Measurements from ENCODE around the gene BCL11A.

Gene BCL11A

DNA sequence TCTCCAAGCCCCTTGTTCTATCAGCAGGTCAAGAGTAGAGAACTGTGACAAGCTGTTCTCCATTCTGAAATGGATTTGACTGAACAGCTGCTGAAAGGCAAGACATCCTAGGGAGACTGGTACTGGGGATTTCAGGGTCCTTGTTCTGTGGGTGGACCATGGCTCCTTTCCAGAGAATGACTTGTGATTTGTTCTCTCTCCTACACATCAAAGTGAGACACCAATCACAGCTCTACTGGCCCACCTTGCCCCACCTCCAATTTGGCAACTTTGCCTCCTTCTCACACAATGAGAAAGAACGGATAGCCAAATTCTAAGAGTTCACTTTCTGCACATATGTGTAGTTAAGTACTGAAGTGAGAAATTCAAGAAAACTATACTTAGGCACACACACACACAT, 67.4 kb downstream of the BCL11A start:
- no peak for DNase-seq (ENCODE audit: low read depth in 2 of 2)

DNA sequence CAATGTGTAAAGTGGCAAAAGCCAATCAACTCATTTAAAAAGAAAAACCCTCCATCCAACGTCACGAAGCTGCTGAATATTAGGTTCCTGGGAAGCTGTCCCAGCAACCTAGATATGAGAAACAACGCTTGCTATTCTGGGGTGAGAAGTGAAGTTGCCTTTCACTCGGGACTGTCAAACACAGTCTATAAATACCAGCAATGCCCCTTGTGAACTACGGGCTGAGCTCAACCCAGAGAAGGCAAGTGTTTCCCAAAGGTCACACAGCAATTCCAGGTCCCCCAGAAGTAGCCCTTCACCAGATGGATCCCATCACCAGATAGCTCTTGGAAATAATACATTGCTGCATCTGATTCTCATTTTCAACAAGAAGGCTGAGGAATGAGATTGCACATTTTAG, 67.9 kb downstream of the BCL11A start:
- no peak for DNase-seq (ENCODE audit: low read depth in 2 of 2)

DNA sequence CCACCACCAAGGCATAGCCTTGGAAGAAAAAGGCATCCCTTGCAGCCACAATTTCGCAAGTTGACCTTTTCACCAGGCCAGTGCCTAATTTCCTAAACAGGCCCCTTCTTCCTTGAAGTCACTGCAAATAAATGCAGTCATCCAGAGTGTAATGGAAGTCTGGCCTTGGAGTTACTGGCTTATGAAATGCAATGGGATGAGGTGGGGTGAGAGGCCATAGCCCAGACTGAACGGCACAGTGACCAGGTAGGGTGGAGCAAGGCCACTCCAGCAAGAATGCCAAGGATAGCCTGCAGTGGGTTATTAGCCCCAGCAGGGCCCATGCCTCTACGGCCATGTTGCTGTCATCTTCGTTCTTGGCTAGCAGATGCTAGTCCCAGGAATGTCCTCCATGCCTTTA, 68.4 kb downstream of the BCL11A start:
- DNase-seq (ENCODE audit: low read depth in 2 of 2), result no peak

DNA sequence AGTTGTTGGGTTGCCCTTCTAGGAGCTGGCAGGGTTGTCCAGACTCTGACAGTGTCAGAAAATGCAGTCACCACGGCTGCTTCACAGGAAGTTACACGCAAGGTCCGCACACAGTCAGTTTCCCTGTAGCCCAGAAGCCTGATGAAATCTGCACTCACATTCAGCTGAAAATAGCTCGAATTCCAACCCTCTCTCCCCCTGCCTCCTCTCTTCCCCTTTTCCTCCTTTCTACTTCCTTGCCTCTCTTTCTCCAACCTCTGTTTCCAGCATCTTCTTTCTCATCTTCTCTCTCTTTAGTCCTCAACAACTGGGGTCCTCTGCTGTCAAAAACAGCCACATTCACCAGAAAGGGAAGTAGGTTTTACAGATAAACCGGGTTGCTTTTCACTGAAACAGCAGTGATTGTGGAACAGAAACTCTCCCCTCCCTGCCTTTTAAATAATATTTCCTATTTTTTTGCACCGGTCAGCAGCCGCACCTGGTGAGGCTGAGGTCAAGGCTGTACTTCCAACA, 69.3 kb downstream of the BCL11A start:
- DNase-seq (ENCODE audit: low read depth in 2 of 2), result no peak

DNA sequence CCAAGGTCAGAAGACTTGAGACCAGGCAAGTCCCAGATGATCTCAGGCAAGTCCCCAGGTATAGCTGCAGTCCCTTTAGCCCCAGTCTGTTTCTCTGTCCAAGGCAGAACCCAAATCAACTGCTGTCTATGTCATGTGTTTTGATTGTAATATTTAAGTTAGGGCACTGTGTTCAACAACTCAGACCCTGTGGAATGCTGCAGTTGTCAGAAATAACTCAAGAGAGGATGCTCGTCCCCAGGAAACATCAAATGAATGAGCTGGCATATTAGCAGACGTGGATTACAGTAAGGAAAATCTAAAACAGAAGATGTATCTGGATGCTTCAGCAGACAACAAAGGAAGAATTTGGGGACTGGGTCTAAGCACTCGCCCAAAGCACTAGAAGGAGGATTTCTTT, 70.1 kb downstream of the BCL11A start:
- DNase-seq (ENCODE audit: low read depth in 2 of 2), result no peak

GRCh38 chr2:60482222-60482621, 71.2 kb downstream of the BCL11A start:
- no peak for DNase-seq (ENCODE audit: low read depth in 2 of 2)

- DNase-seq (ENCODE audit: low read depth in 2 of 2), result no peak
Measured at GRCh38 chr2:60481257-60481656, 72.2 kb downstream of the BCL11A start.

GRCh38 chr2:60480089-60480773, 73.2 kb downstream of the BCL11A start:
- no peak for DNase-seq (ENCODE audit: low read depth in 2 of 2)

DNA sequence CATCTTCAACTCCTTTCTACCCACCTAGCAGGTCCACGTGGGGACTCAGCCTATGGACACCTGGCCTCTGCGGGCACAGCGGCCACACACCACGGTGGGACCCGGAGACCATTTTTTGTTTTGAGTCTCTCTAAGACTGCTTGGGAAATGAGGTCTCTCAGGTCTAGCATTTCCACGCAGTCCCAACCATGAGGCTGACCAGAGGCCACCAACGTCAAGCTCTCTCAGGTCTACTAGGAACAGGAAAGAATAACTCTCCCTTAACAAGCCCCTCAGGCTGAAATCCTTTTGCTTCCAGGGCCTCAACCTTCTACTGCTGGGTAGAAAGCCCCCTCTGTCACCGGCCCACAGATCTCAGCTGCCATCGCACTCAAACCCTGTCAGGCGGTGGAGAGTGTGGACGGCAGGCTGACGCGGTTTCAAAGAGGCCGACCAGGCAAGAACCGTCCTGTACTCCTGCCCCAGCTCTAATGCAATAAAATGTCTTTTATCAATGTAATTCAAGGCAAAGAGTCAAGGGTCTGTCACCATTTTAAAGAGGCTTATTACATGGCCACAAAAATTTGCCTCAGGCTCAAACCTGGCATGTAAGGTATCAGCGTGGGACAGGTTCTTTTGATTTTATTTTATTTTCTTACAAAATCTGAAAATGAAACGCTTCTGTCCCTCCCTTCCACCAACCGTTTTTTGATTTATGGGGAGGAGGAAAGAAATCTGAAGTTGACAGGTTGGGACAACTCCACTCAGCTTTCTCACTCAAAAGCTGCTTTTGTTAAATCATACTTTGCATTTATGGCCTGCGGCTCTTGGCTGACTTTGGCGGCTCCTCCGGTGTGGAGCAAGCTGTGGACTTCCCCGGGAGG, 74.0 kb downstream of the BCL11A start:
- DNase-seq (ENCODE audit: low read depth in 2 of 2), result no peak

GRCh38 chr2:60478660-60479059, 74.8 kb downstream of the BCL11A start:
- DNase-seq (ENCODE audit: low read depth in 2 of 2), result no peak

- DNase-seq (ENCODE audit: low read depth in 2 of 2), result no peak
Measured at GRCh38 chr2:60476206-60476954, 77.1 kb downstream of the BCL11A start.

GRCh38 chr2:60475123-60475830, 78.2 kb downstream of the BCL11A start:
- no peak for DNase-seq (ENCODE audit: low read depth in 2 of 2)

DNA sequence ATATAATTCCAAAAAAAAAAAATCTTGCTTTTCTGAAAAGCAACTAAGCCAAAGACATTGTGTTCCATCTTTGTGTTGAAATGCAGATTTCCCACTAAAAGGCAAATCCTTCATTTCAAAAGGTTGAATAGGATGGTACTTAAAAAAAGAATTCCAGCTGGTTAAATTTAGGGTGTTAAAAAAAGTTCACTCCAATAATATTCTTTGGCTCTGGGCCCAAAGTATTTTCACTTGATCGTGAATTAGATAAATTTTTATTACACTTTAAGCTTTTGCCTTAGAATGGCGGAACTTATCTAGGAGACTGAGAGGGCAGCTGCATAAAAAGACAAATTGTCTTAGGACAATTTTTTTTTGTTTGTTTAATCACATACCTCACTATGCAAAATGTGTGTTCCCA, 79.2 kb downstream of the BCL11A start:
- no peak for DNase-seq (ENCODE audit: low read depth in 2 of 2)

DNA sequence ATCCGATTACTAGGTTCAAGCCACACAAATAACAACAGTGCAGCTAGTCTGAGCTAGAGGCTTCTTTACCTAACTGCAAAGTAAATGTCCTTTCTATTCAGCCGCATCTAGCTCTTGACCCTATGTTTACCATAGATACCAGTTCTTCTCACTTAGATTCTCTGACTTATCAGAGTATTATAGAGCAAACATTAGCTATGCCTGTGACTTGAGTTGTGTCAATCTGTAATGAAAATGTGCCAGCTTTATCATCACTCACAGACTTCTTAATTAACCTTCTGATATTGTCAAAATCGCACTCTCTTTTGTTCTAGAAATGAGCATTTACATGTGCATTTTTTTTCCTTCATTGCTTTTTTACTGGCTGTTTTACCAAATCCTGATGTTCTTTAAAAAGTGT, 79.9 kb downstream of the BCL11A start:
- no peak for DNase-seq (ENCODE audit: low read depth in 2 of 2)

GRCh38 chr2:60472663-60473289, 80.7 kb downstream of the BCL11A start:
- DNase-seq (ENCODE audit: low read depth in 2 of 2), result no peak

DNA sequence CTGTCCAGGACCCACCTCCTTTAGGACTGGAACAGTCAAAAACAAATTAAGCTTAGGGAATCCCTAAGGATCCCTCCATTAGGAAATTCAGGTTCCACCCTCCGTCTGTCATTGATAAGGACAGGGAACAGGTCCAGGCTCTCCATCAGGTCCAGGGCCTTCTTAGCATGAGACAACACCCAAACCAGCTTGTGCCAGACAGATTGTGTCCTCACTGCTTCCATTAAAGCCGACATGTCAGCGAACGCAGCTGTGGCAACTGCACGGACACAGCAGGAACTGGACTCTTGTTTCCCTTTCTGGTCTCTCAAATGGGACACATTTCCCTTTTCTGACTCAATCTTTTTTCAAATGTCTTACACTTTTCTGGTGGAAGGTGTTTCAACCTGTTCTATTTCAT, 81.4 kb downstream of the BCL11A start:
- no peak for DNase-seq (ENCODE audit: low read depth in 2 of 2)

- DNase-seq (ENCODE audit: low read depth in 2 of 2), result no peak
Measured at GRCh38 chr2:60470340-60470739, 83.1 kb downstream of the BCL11A start.

DNA sequence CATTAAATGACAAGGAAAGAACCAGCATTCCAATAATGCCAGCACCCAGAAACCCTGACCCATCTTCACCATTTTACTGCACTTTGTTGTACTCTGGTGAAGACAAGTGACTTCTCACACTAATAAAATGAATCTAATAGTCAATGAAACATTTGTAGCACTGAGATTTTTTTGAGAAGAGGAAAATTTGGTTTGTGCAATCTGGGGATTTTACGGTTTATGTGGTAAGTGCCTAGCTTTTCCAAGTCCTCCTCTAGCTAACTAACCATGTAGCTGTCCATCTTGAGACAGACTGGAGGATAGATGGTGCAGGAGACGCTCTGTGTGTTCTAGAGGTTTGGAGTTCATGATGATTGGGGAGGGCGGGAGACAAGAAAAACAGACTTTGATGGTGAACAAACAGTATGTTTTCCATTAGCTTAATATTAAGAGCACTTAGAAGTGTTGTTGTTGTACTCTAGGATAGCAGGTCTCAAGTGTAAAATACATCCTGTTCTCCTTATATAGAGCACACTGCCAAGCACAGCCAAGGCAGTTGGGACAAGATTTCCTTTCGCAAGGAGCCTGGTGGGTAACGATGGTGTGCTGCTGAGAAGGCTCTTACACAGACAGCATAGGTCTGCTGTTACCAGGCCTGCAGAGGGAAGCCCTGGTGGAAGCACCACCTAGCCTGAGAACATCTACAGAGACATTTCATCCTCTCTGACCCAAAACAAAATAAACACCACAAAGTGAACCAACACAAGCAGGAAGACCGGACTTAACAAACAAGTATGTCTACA, 83.7 kb downstream of the BCL11A start:
- no peak for DNase-seq (ENCODE audit: low read depth in 2 of 2)

- DNase-seq (ENCODE audit: low read depth in 2 of 2), result no peak
Measured at GRCh38 chr2:60468382-60469085, 84.9 kb downstream of the BCL11A start.

DNA sequence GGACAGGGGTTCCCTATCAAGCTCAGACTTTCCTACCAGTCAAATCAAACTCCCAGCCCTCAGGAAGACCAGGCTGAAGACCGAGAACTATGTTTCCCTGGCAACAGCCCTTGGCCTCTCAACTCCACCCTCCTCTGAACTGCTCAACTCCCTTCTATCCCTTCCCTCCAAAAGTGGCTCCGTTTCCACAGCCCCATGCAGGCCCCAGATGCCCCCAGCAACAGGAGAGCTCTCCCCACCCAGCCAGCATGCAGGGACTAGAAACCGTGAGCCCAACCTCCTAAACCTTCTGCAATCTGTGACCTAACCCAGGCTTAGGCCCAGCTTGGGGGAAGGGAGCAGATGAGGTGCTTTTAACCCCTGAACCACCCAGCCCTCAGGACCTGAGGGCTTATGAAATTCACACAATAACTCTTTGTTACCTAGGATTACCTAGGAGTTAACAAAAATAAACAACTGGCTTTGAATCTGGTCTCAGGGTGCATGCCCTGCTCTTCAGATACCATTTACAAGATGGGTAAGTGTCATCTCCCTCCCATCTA, 87.2 kb downstream of the BCL11A start:
- DNase-seq (ENCODE audit: low read depth in 2 of 2), result no peak

Measured in stimulated activated CD8-positive, alpha-beta memory T cell treated with anti-CD3 and anti-CD28 coated beads, Interleukin-2, amount 100 ng/mL, for 1 hour (primary cell).